AG08395 (cell line): ENCODE data around the gene NRARP.
A peak's percentile ranks its signal among the peaks of the same experiment; 100 is the strongest.
"Not testable (repeated sequence)": the region's sequence is repeated elsewhere in the genome, so short reads cannot be mapped to it uniquely, and the experiment has no call there.

Source experiments
- DNase-seq: peaks from one replicate; pipeline ENCODE4 v3.0.0; 2012; ENCODE audit warnings: mixed read lengths, low spot score

NRARP gene, protein sequence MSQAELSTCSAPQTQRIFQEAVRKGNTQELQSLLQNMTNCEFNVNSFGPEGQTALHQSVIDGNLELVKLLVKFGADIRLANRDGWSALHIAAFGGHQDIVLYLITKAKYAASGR

DNA sequence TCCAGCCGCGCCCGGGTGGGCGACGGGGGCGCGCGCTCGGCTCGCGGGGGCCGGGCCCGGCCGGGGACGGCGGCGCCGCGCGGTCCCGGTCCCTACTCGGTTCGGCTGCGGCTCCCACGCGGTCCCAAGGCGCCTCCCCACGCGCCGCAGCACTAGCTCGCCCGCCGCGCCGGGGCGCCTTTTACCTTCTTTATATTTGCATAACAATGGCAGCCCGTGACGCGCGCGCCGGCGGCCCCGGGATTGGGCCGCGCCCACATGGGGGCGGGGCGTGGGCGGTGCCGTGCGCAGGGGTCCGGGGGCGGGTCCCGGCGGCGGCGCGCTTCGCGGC is at the start of gene NRARP:
NRARP (minus strand) TSS at position 154 of the 331 bp plus-strand sequence. CDS start 343 bp downstream, outside the sequence.
- DNase-seq: peak; percentile 83

DNA sequence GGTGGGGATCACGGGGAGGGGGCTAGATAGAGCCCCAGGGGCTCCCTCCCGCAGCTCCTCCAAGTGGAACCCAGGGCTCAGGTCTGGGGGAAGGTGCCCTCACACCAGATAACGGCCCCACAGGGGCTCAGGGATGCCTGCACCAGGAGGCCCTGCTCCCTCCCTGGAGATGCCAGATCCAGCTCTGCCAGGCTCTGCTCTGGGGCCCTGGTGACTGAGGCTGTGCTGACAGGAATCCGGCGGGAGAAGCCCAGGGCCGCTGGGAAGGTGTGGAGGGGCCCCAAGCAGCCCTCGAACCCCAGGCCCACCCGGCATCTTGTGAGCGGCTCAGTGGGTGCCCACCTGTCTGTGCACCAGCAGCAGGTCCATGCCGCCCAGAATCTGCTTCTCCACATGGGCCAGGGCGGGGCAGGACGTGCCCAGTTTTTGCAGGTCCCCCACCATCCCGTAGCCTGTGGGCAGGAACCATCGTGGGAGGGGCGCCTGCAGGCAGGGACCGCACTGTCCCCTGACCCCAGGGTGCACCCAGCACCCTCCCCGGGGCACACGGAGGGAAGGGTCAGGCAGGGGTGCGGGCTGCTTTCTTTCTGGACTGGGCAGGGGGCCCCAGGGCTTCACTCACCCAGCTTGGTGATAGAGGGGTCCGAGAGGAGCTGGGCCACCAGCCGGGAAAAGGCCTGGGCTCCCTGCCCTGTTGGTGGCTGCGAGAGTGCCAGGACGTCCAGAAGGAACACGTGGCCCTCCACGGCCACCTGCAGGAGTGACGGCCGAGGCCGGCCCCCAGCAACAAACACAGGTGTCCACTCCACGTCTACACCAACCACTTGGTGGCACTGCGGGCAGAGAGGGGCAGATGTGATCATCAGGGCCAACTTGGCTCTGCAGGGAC is 48.9 kb upstream of the NRARP start:
- DNase-seq: no peak

DNA sequence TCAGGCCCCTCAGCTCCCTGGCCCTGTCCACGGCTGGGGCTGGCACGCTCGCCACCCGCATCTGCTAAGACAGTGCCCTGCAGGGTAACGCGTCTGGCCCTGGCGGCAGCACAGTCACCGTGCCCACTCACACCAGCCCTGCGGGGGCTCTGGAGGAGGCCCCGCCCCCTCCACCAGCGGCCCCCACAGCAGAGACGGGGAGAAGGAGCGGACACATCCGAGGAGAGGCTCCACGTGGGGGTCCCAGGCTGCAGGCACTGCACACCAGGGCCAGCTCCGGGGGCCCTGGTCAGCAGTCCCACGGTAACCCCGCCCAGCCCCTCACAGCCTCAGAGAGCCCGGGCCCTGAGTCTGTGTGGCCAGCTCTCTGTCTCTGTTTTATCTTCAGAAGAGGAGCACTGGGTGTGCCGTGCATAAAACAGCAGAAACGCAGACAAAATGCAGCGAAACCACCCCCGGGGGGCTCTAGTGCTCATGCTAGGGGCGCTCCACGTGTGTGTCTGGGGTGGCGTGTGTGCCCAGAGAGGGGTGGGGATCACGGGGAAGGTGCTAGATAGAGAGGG is 47.5 kb upstream of the NRARP start:
- no peak for DNase-seq

DNA sequence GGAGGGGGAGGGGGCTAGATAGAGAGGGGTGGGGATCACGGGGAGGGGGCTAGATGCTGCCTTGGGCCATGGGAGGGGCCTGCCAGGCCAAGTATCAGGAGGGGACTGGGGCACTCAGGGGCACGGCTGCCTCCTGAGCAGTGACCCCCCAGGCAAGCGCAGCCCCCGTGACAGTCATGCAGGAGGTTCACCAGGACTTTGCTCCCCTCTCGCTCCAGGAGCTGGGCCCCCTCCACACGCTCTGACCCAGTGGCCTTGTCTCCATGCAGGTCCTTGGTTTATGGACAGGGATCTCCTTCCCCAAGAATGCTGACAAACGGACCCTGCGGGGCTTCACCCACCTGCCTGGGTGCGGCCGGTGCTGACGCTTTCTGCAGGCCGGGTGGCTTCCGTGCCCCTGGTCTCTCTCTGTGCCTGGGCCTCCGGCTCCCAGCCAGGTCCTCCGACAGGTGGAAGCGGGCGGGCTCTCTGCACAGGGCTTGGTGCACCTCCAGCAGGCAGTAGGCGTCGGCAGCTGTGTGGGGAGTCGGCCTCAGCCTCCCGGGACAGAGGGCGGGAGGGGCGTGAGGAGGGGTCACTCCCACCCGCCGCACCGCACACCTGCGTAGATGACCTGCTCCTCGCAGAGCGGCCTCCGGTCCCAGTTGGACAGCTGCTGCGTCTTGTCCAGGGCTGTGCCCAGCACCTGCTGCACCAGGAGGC is 46.8 kb upstream of the NRARP start:
- DNase-seq: no peak

DNA sequence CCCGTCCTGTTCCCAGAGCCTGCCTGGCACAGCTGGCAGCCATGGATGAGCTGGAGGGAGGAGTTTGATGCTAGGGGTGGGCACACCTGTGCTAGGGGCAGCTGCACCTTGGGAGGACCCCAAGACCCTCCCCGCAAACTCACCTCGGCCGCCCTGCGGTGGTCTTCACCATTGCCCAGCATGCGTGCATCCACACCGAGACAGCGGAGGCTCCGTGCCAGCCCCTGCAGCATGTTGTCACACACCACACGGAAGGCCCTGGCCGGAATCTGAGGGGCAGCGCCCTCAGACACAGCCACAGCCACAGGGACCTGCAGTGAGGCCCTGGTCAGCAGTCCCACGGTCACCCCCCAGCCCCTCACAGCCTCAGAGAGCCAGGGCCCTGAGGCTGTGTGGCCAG is 45.9 kb upstream of the NRARP start:
- DNase-seq: no peak

DNA sequence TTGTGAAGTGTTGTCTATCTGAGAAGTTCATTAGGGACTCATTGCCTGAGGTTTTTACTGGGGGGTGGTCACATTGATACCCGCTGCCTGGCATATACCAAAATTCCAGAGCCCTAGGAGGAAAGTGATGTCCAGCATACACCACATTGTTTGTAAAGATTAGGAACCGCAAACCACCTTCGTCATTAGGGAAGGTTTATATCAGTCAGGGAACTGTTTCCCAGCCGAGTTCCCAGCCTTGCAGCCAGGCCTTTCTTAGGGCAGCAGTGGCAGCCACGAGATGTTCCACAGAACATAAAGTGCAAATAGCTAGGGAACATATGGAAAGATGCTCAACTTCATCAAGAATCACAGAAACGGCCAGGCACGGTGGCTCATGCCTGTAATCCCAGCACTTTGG is 40.4 kb upstream of the NRARP start:
- DNase-seq: no peak

DNA sequence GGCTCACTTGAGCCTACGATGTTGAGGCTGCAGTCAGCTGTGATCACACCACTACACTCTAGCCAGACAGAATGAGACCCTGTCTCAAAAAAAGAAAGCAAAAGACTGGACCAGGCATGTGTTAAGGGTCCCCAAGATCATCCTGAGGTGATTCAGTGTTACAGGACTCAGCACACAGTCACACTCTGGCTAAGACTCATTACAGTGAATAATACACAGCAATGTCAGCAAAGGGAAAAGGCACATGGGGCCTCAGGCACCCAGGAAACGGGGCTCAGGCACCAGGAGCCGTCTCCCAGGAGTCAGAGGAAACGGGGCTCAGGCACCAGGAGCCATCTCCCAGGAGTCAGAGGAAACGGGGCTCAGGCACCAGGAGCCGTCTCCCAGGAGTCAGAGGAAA is 39.2 kb upstream of the NRARP start:
- no peak for DNase-seq

DNA sequence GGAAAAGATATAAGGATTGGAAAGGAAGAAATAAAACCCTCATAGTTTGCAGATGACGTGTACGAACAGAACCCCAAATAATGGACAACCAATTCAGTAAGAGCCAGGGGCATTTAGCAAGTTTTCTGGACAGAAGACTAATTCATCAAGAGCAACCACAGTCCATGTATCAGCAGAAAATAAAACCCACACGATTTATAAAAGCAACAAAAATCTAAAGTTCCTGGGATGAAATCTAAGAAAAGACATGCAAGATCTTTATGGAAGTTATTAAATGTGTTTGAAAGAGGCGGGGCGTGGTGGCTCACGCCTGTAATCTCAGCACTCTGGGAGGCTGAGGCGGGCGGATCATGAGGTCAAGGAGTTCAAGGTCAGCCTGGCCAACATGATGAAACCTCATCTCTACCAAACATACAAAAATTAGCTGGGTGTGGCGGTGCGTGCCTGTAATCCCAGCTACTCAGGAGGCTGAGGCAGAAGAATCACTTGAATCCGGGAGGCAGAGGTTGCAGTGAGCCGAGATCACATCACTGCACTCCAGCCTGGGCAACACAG is 37.9 kb upstream of the NRARP start:
- not testable (repeated sequence) for DNase-seq

DNA sequence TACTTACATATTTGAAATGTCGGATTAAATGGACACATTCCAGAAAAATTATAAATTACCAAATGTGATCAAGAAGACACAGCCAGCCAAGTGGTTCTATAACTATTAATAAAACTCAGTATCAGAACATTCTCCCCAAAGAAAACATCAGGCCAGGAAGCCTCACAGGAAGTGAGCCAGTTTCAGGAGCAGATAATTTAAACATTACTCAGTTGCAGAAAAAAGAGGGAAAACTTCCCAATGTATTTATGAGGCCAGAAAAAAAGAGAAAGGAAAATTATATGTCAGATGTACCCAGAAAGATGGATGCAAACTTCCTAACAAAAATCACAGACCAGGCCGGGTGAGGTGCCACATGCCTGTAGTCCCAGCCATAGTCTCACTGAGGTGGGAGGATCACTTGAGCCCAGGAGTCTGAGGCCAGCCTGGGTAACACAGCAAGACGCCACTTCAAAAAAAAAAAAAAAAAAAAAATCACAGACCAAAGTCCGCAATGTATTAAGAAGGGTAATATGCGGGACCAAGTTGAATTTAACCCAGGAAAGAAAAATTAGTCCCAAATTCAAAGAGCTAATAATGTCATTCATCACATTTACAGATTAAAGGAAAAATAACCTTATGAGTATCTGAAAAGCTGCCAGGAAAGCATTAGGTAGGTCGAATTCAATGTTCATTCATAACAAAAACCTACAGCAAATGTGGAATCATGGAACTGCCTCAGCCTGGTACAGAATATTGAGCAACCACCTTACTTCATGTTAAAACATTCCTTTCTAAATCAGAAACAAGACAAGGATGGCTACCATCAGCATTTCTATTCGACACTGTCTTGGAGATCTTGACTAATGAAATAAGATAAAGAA is 37.2 kb upstream of the NRARP start:
- no peak for DNase-seq

DNA sequence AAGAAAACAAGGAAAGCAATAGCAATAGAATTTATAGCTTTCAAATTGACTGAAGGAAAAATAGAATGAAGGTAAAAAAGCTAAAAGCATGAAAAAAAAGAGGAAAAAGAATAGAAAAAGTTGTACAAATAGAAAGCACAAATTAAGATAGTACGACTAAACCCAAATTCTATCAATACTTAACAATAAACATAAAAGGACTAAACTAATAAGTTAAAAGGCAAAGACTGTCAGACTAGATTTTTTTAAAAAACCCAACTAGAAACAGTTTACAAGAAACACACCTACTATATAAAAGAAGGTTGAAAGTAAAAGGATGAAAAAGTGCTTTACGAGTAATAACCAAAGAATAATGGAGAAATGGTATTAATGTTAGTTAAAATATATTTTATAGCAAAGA is 34.7 kb upstream of the NRARP start:
- DNase-seq: no peak

DNA sequence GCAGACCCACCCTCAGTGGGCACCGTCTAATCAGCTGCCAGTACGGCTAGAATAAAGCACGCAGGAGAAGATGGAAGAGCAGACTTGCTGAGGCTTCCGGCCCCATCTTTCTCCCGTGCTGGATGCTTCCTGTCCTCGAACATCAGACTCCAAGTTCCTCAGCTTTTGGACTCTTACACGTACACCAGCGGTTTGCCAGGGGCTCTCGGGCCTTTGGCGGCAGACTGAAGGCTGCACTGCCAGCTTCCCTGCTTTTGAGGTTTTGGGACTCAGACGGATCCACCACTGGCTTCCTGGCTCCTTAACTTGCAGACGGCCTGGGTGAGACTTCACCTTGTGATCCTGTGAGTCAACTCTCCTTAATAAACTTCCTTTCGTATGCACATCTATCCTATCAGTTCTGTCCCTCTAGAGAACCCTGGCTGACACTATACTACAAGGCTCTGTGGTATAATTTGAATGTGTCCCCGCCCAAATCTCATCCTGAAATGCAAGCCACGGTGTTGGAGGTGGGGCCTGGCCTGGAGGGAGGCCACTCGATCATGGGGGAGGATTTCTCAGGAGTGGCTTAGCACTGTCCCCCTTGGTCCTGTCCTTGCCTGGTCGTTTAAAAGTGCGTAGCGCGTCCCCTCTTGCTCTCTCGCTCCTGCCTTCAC is 31.1 kb upstream of the NRARP start:
- DNase-seq: no peak

DNA sequence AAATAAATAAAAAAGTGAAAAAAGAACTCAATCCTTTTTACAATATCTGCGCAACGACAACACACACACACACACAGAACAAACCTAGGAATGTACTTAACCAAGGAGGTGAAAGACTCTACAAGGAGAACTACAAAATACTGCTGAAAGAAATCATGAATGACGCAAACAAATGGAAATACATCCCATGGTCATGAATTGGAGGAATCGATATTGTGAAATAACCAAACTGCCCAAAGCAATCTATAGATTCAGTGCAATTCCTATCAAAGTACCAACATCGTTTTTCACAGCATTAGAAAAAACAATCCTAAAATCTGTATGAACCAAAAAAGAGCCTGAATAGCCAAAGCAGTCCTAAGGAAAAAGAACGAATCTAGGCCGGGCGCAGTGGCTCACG is 29.9 kb upstream of the NRARP start:
- DNase-seq: no peak

DNA sequence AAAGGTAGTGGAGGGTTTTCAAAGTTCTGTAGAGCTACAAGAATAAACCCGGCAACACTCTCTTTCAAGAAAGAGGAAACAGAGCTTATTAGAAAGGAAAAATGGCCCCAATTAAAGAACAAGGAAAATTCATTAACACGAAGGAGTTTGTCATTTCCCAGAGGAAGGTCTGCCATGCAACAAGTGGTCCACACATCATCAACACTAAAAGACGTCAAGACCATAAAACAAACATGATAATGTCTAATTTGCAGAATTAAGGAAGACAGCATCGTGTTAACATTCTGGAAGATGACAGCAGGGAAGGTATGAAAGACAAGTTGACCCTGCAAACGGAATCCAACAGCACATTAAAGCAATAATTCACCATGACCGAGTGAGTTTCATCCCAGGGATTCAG is 28.6 kb upstream of the NRARP start:
- no peak for DNase-seq

DNA sequence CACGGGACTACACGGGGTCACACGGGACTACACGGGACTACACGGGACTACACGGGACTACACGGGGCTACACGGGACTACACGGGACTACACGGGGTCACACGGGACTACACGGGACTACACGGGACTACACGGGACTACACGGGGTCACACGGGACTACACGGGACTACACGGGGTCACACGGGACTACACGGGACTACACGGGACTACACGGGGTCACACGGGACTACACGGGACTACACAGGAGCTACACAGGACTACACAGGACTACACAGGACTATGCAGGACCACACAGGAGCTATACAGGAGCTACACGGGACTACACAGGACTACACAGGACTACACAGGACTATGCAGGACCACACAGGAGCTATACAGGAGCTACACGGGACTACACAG is 27.5 kb upstream of the NRARP start:
- not testable (repeated sequence) for DNase-seq

DNA sequence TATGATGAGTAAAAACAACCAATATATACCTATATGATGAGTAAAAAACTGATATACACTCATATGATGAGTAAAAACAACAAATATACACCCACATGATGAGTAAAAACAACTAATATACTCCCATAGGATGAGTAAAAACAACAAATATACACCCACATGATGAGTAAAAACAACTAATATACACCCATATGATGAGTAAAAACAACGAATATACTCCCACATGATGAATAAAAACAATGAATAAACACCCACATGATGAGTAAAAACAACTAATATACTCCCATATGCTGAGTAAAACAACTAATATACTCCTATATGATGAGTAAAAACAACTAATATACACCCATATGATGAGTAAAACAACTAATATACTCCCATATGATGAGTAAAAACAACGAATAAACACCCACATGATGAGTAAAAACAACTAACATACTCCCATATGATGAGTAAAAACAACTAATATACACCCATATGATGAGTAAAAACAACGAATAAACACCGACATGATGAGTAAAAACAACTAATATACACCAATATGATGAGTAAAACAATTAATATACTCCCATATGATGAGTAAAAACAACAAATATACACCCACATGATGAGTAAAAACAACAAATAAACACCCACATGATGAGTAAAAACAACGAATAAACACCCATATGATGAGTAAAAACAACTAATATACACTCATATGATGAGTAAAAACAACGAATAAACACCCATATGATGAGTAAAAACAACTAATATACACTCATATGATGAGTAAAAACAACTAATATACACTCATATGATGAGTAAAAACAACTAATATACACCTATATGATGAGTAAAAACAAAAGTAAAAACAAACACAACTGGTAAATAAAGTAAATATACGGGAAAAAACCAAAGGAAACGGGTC is 25.8 kb upstream of the NRARP start:
- DNase-seq: not testable (repeated sequence)

DNA sequence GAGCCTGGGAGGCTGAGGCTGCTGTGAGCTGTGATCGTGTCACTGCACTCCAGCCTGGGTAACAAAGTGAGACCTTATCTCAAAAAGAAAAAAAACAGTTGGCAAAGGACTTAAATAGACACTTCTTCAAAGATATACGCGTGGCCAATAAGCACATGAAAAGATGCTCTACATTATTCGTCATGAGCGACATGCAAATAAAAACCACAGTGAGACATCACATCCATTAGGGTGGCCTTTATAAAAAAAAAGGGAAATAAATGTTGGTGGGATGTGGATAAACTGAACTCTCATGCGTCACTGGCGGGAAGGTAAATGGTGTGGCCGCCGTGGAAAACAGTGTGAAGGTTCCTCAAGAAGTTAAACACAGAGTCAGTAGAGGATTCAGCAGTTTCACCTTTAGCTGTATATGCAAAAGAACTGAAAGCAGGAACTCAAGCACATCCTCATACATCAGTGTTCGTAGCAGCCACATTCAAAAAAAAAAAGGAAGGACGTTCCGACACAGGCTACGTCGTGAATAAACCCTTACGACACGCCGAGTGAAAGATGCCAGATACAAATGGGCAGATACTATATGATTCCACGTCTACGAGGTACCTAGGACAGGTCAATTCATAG is 24.5 kb upstream of the NRARP start:
- no peak for DNase-seq

DNA sequence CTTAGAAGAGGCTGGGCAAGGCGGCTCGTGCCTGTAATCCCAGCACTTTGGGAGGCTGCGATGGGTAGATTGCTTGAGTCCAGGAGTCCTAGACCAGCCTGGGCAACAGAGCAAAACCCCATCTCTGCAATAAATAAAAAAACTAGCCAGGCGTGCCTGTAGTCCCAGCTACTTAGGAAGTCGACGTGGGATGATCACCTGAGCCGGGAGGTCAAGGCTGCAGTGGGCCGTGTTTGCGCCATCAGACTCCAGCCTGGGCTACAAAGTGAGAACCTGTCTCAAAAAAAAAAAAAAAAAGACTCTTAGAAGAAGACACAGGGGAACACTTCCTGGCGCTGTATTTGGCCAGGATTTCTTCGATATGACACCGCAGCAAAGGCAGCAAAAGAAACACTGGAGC is 23.7 kb upstream of the NRARP start:
- no peak for DNase-seq

DNA sequence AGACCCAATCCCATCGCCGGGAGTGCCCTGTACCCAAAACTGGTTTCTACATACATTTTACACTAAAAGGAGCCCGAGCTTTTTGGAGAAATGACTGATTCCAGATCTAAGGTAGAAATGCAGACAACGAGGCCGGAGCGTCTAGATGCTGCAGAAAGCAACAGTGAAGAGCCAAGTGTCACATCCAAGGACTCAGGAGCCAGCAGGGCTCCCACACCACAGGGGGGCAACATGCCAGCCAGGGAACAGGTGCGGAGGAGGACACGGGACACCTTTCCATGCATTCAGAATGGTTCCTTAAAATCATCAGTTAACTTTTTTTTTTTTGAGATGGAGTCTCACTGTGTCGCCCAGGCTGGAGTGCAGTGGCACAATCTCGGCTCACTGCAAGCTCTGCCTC is 23.1 kb upstream of the NRARP start:
- no peak for DNase-seq

DNA sequence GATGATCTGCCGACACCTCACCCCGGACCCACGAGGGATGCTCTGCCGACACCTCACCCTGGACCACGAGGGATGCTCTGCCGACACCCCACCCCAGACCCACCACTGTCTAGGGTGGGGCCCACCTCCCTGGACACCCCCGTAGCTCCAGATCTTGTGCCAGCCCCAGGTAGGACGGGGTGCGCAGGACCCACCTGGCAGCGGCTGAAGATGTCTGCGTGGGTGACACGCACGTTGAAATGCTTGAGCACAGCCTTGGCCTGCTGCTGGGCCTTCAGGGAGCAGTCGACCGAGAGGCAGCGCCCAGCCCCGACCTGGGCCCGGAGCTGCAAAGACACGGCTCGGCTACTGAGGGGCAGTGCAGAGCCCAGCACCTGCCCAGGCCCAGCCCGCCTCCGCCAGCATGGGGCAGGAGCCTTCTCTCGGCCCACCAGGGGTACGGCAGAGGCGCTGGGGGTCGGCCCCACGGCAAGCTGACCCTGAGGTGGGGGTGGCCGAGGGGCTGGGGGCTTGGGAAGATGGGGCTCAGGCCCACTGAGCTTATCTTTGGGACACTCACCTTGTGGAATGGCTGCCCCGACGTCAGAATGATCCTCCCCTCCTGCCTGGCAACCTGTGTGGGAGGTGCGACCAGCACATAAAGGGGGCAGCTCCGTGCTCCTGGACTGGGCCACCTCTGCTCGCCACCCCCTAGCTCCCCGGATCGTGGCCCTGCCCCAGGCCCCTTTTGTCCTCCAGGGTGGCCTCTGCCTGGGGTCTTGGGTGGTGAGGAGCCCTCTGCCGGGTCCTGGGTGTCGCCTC is 21.7 kb upstream of the NRARP start:
- no peak for DNase-seq
